Neutrophil (primary cell): ENCODE results near the gene NOS3.

Source experiments
- H3K27ac ChIP-seq: fragments of 200-600 bp; sonication (generic); 2 replicates; pipeline ENCODE4 v1.5.1; 2016; ENCODE audit warnings: mild to moderate bottlenecking, moderate library complexity
- H3K27me3 ChIP-seq: fragments of 200-600 bp; sonication (generic); 2 replicates; pipeline ENCODE4 v1.6.0; 2016; ENCODE audit warnings: mild to moderate bottlenecking
- H3K36me3 ChIP-seq: fragments of 200-600 bp; sonication (generic); 2 replicates; pipeline ENCODE4 v1.5.1; 2017
- H3K4me1 ChIP-seq, 2 experiments: fragments of 200-600 bp in 1 of 2; sonication (generic) in 1 of 2; 1 replicate in 1 of 2; 2 replicates in 1 of 2; pipeline versions ENCODE4 v1.5.1 to v1.6.1; 2013 to 2016; ENCODE audit warnings: low read depth in 1 of 2, low read length in 1 of 2, mild to moderate bottlenecking in 1 of 2, moderate library complexity in 1 of 2; ENCODE audit not compliant: control insufficient read depth in 1 of 2, insufficient read depth in 1 of 2
- H3K4me3 ChIP-seq, 2 experiments: fragments of 200-600 bp in 1 of 2; sonication (generic) in 1 of 2; 1 replicate in 1 of 2; 2 replicates in 1 of 2; pipeline ENCODE4 v1.5.1; 2013 to 2016; ENCODE audit warnings: low read depth in 1 of 2, low read length in 1 of 2, mild to moderate bottlenecking in 1 of 2, moderate library complexity in 1 of 2
- H3K9me3 ChIP-seq: fragments of 200-600 bp; sonication (generic); 2 replicates; pipeline ENCODE4 v1.5.1; 2016
- CTCF ChIP-seq: fragments of 200-600 bp; sonication (generic); IDR thresholded peaks from 2 replicates; pipeline ENCODE4 v1.5.1; 2016; ENCODE audit warnings: antibody characterized with exemption

Gene NOS3

GRCh38 chr7:151000897-151001495 lies 10.2 kb downstream of the NOS3 start:
- H3K9me3 ChIP-seq, result no peaks in the 10 kb centered on the region

GRCh38 chr7:151001546-151001945 lies 10.7 kb downstream of the NOS3 start:
- no peak overlapping the region for H3K27ac ChIP-seq
- no peaks in the 10 kb centered on the region for H3K9me3 ChIP-seq
- no peak overlapping the region for H3K4me3 ChIP-seq
- no peaks in the 10 kb centered on the region for H3K4me1 ChIP-seq
- no peaks in the 10 kb centered on the region for H3K36me3 ChIP-seq
- TF ChIP-seq CTCF, result no peak
- peaks cover 72% of the 10 kb centered on the region for H3K27me3 ChIP-seq

More at GRCh38 chr7:151000897-151001495, 10.2 kb downstream of the NOS3 start:
- Histone ChIP-seq H3K36me3 (no peaks in the 10 kb centered on the region), H3K4me3 (no peak overlapping the region), H3K27ac (no peak overlapping the region), H3K27me3 (peaks cover 73% of the 10 kb centered on the region), H3K4me1 (no peaks in the 10 kb centered on the region)
- no peak for TF ChIP-seq CTCF

DNA sequence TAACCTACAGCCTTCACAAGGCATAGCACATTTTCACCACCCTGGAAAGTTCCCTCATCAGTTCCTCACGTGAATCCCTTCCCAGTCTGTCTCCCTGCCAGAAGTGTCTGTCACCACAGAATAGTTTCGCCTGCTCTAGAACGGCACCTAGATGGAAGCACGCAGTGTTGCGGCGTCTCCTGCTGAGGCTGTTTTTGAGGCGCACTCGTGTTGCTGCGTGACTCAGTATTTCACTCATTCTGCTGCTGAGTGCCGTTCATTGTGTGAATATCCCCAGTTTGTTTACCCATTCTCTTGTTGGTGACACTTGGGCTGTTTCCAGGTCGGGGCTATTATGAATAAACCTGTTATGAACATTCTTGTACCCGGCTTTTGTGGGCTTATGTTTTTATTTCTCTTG lies 12.8 kb downstream of the NOS3 start:
- Histone ChIP-seq H3K36me3 (no peaks in the 10 kb centered on the region), H3K4me3 (no peak overlapping the region), H3K9me3 (no peaks in the 10 kb centered on the region), H3K4me1 (peaks cover 4 to 5% of the 10 kb centered on the region in 2 experiments), H3K27me3 (peaks cover 70% of the 10 kb centered on the region), H3K27ac (no peak overlapping the region)
- TF ChIP-seq CTCF, result no peak

GRCh38 chr7:151005566-151005965 lies 14.7 kb downstream of the NOS3 start:
- no peaks in the 10 kb centered on the region for H3K9me3 ChIP-seq
- no peaks in the 10 kb centered on the region for H3K36me3 ChIP-seq
- no peak overlapping the region for H3K4me3 ChIP-seq
- no peak for TF ChIP-seq CTCF
- peaks cover 5 to 7% of the 10 kb centered on the region in 2 experiments for H3K4me1 ChIP-seq
- H3K27me3 ChIP-seq, result peaks cover 76% of the 10 kb centered on the region
- no peak overlapping the region for H3K27ac ChIP-seq

DNA sequence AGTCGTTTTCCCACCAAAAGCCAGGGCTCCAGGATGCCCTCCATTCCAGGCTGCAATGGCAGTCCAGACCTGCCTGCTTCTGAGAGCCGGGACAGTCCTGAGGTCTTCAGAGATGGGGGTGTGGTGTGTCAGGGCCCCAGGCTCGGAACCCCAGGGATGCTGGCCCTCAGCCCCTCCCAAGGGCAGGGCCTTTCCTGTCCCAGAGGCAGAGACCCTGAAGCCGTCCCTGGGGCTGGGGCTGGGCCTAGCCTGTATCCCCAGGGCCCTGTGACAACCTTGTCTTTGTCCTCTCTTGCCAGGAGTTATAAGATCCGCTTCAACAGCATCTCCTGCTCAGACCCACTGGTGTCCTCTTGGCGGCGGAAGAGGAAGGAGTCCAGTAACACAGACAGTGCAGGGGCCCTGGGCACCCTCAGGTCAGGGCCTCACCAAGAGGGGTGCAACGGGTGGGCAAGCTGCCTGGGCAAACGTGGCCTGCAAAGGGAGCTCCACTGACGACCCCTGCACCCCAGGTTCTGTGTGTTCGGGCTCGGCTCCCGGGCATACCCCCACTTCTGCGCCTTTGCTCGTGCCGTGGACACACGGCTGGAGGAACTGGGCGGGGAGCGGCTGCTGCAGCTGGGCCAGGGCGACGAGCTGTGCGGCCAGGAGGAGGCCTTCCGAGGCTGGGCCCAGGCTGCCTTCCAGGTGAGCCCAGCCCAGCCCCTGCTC lies 15.9 kb downstream of the NOS3 start:
- no peaks in the 10 kb centered on the region for H3K9me3 ChIP-seq
- no peak for TF ChIP-seq CTCF
- H3K27me3 ChIP-seq, result peaks cover 79% of the 10 kb centered on the region
- H3K4me1 ChIP-seq, result peaks cover 5 to 7% of the 10 kb centered on the region in 2 experiments
- no peaks in the 10 kb centered on the region for H3K36me3 ChIP-seq
- no peak overlapping the region for H3K27ac ChIP-seq
- no peak overlapping the region for H3K4me3 ChIP-seq
